Lung (tissue), 12 donors: ENCODE measurements around the gene MCRIP1. TPM values are rescaled to one million over a fixed set of nuclear protein-coding genes. Genes with fewer than 3 reads are reported as not detected.

Experiments
- ATAC-seq: fragments of 200-7000 bp; cut with Tn5 transposase; one replicate; pipeline ENCODE4 v1.9.1; 2020; ENCODE audit warnings: moderate number of reproducible peaks; ENCODE audit not compliant: insufficient read depth, low FRiP score
- DNase-seq, 3 donors: peaks; one replicate each; pipeline ENCODE4 v3.0.0-alpha.2; 2013 to 2017
- H3K27ac ChIP-seq, 2 donors: one replicate each; pipeline ENCODE4 v1.5.1; 2013; ENCODE audit warnings: mild to moderate bottlenecking in 2 of 2, moderate library complexity in 2 of 2, control low read depth in 1 of 2, inconsistent platforms in 1 of 2, low read depth in 1 of 2, low read length in 1 of 2
- H3K27me3 ChIP-seq, 3 donors: one replicate each; pipeline ENCODE4 v1.5.1; 2013; ENCODE audit warnings: low read length in 2 of 3; ENCODE audit not compliant: control insufficient read depth in 3 of 3, insufficient read depth in 3 of 3
- H3K36me3 ChIP-seq, 4 donors: one replicate each; pipeline ENCODE4 v1.5.1; 2013; ENCODE audit warnings: low read length in 4 of 4, mild to moderate bottlenecking in 1 of 4, moderate library complexity in 1 of 4; ENCODE audit not compliant: control insufficient read depth in 4 of 4, insufficient read depth in 4 of 4
- H3K4me1 ChIP-seq, 5 donors: one replicate each; pipeline ENCODE4 v1.5.1; 2013; ENCODE audit warnings: low read length in 5 of 5, mild to moderate bottlenecking in 2 of 5, moderate library complexity in 1 of 5; ENCODE audit not compliant: control insufficient read depth in 5 of 5, insufficient read depth in 5 of 5
- H3K4me3 ChIP-seq: one replicate; pipeline ENCODE4 v1.5.1; 2013; ENCODE audit warnings: mild to moderate bottlenecking, control low read depth, moderate library complexity
- H3K9ac ChIP-seq, 2 donors: one replicate each; pipeline ENCODE4 v1.5.1; 2013; ENCODE audit warnings: low read length in 2 of 2, control low read depth in 1 of 2; ENCODE audit not compliant: insufficient read depth in 1 of 2
- H3K9me3 ChIP-seq, 4 donors: one replicate each; pipeline ENCODE4 v1.5.1; 2013; ENCODE audit warnings: low read length in 3 of 4, mild to moderate bottlenecking in 1 of 4, moderate library complexity in 1 of 4; ENCODE audit not compliant: control insufficient read depth in 4 of 4, insufficient read depth in 3 of 4
- CTCF ChIP-seq: IDR thresholded peaks from 2 replicates; pipeline ENCODE4 v1.5.1; 2012; ENCODE audit warnings: mild to moderate bottlenecking; ENCODE audit errors: control extremely low read depth, extremely low read depth
- WGBS, 2 donors: extraction: QIAGEN DNeasy Blood & Tissue Kit; methylation state at CpG; one replicate each; pipeline ENCODE4 v1.1.7; 2013; 5-methylcytosine and 5-hydroxymethylcytosine counted together
- polyA plus RNA-seq, 2 donors: library from polyadenylated mRNA; stranded (reverse); fragments of 200-250 nt; gene quantifications; one replicate each; pipeline ENCODE4 v1.2.1, GENCODE V29; 2013
- total RNA-seq, 2 donors: library from RNA; depleted of rRNA in 1 of 2; stranded (reverse); fragments of >200 nt in 1 of 2; gene quantifications; one replicate each; pipeline ENCODE4 v1.2.1, GENCODE V29; 2014 to 2021
- donor health status: control.
- donor health status: control.
- donor health status: Bipolar disorder and iron deficiency.
- donor health status: healthy.
- donor health status: DM: yes; HTN: yes; CAD: no.

MCRIP1 gene
- total and polyA plus RNA-seq, 4 donors: 47.6 to 188 (median 106) TPM

DNA sequence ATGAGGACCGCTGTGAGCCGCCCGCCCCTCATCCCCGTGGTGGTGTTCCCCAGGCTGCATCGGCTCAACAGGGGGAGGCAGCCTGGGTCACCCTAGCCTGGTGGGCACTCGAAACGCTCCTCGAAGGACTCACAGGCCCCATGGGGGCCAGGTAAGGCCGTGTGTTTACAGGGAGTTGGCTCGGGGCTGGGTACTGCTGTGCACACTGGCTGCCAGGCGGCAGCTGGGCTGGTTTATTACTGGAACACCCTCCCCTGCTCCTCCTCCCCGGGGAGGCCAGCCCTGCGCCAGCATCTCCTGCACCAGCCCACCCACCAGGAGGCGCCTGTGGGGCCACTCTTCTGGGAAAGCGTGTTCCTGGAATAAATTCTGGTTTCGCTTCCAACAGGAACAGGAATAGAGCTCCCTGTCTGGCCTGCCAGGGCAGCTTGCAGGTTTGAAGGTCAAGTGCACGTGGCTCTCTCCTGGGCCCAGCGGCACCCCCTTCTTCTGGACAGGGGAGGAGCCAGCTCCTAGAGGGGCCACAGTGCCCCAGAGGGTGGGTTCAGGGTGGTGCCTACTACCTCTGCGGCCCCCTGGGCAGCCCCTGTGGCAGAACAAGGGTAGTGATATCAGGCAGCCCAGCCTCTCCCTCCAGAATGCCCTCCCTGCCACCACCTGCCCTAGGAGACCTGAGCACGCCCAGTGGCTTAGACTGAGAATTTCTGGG is 11.3 kb downstream of the MCRIP1 start:
- Histone ChIP-seq H3K4me1 (peaks cover 0 to 4% (median 0%) of the 10 kb centered on the region in 5 donors), H3K9me3 (peaks cover 0 to 2% (median 0%) of the 10 kb centered on the region in 4 donors), H3K36me3 (peaks cover 0 to 18% (median 3%) of the 10 kb centered on the region in 4 donors), H3K27ac (peak overlapping the region; percentile 84 to 88), H3K27me3 (peaks cover 0 to 4% (median 0%) of the 10 kb centered on the region in 3 donors), H3K9ac (no peak overlapping the region), H3K4me3 (no peak overlapping the region)
- peak; percentile 78 for ATAC-seq
- peak in 2 of 3 donors; percentile 18 to 29 for DNase-seq
- TF ChIP-seq CTCF: peak; percentile 40
- 42 to 52% methylated on average over 20 of the region's 20 CpGs for WGBS, 2 donors

GRCh38 chr17:81821147-81821546 is 11.9 kb downstream of the MCRIP1 start:
- peak overlapping the region in 1 of 2 donors; percentile 78 for H3K27ac ChIP-seq
- no peak overlapping the region for H3K9ac ChIP-seq
- WGBS, 2 donors: 83 to 87% methylated on average over 8 of the region's 8 CpGs
- H3K4me1 ChIP-seq: peaks cover 0 to 4% (median 0%) of the 10 kb centered on the region in 5 donors
- H3K4me3 ChIP-seq: no peak overlapping the region
- H3K36me3 ChIP-seq: peaks cover 0 to 18% (median 3%) of the 10 kb centered on the region in 4 donors
- no peak for DNase-seq
- ATAC-seq: no peak
- peaks cover 0 to 2% (median 0%) of the 10 kb centered on the region in 4 donors for H3K9me3 ChIP-seq
- no peak for TF ChIP-seq CTCF
- H3K27me3 ChIP-seq: peaks cover 0 to 4% (median 0%) of the 10 kb centered on the region in 3 donors

DNA sequence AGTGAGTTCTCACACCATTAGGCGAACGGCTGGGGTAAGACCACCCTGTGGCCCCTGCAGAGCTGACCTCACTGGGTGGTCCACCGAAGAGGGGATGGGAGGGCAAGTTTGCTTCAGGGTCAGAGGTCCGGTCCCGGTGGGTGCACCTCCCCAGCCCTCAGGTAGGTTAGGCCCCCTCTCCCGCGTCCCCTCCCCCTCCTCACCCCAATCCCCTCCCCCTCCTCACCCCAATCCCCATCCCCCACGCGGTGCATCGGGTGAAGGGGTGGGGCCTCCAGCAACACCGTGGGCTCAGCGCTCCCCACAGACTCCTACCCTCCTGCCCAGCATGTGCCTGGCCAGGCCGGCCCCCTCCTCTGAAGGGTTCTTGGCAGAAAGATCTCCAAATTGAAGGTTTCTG is 13.4 kb downstream of the MCRIP1 start:
- H3K4me1 ChIP-seq: peaks cover 0 to 4% (median 0%) of the 10 kb centered on the region in 5 donors
- ATAC-seq: no peak
- peaks cover 0 to 18% (median 3%) of the 10 kb centered on the region in 4 donors for H3K36me3 ChIP-seq
- 28 to 56% methylated on average over 5 to 13 of the region's 13 CpGs for WGBS, 2 donors
- H3K4me3 ChIP-seq: no peak overlapping the region
- H3K9me3 ChIP-seq: peaks cover 0 to 2% (median 0%) of the 10 kb centered on the region in 4 donors
- H3K9ac ChIP-seq: no peak overlapping the region
- H3K27ac ChIP-seq: no peak overlapping the region
- DNase-seq: no peak
- TF ChIP-seq CTCF: no peak
- H3K27me3 ChIP-seq: peaks cover 0 to 4% (median 0%) of the 10 kb centered on the region in 3 donors
